GM18861 (cell line): ENCODE measurements around the gene TCEAL9.
"Not testable (repeated sequence)": the region's sequence is repeated elsewhere in the genome, so short reads cannot be mapped to it uniquely, and the experiment has no call there.

Source experiments
- ATAC-seq: cut with Tn5 transposase; IDR thresholded peaks from one replicate; pipeline ENCODE4 v1.9.1; 2021; ENCODE audit not compliant: unreplicated experiment

TCEAL9 gene, protein sequence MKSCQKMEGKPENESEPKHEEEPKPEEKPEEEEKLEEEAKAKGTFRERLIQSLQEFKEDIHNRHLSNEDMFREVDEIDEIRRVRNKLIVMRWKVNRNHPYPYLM

GRCh38 chrX:103356130-103356798 is at the start of gene TCEAL9:
TCEAL9 (plus strand) TSS chrX:103356506; CDS start chrX:103357685, 1,179 bp downstream.
- no peak for ATAC-seq

- no peak for ATAC-seq
Observed at GRCh38 chrX:103309860-103310554, 46.3 kb upstream of the TCEAL9 start.

GRCh38 chrX:103310555-103311398 is 45.5 kb upstream of the TCEAL9 start, which contains the start of gene BEX2:
BEX2 (minus strand) TSS chrX:103310990; CDS start chrX:103309976, 1,014 bp downstream.
- peak; percentile 87 for ATAC-seq

GRCh38 chrX:103311399-103311780 is 44.9 kb upstream of the TCEAL9 start:
- no peak for ATAC-seq

GRCh38 chrX:103329991-103330390 is 26.3 kb upstream of the TCEAL9 start, which contains the start of gene TCEAL7:
TCEAL7 (plus strand) TSS chrX:103330239; CDS start chrX:103331404, 1,165 bp downstream.
- ATAC-seq: no peak

- ATAC-seq: no peak
Observed at GRCh38 chrX:103330681-103331288, 25.5 kb upstream of the TCEAL9 start.

DNA sequence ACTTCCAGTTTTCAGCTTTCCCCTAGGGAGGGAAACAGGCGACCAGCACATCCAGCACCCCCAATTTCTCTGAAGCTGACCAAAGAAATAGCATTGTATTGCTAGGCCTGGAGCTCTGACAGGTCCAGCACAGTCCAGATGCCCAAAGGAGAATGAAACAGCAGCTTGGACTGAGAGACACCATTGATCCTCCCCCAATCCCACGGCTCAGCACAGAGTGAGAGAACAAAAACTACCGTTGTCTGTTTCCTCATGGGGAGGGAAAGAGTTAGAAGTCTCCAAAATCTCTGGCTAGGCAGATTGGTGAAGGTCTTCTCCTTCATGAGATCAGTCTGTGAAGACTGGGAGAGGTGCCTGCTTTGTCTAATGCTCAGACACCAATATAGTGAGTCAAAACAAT is 17.6 kb upstream of the TCEAL9 start:
- no peak for ATAC-seq

DNA sequence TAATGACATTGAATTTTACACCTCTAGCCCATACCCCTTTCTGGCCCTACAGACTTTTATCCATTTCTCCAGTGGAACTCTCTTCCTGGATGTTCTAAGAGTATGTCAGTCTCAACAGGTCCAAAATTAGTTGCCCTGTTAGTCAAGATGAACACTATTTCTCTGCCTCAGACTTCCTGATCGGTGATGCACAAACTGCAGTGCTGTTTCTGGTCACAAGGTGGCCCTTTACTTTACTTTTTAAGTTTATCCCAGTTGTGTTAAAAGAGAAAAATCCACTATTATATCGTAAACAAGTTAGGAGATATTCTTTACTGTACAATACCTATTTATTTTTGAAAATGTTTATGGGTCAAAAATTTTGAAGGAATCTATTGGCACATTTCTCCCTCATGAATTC is 13.2 kb upstream of the TCEAL9 start:
- peak; percentile 70 for ATAC-seq

DNA sequence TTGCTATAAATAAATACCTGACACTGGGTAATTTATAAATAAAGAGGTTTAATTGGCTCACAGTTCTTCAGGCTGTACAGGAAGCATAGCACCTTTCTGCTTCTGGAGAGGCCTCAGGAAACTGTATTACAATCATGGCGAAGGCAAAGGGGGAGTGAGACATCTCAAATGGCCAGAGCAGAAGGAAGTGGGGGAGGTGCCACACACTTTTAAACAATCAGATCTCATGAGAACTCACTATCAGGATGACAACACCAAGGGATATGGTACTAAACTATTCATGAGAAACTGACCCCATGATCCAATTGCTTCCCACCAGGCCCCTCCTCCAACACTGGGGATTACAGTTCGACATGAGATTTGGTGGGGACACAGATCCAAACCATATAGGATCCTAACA is 11.7 kb upstream of the TCEAL9 start:
- ATAC-seq: no peak

- no peak for ATAC-seq
Observed at GRCh38 chrX:103347682-103348397, 8.5 kb upstream of the TCEAL9 start.

DNA sequence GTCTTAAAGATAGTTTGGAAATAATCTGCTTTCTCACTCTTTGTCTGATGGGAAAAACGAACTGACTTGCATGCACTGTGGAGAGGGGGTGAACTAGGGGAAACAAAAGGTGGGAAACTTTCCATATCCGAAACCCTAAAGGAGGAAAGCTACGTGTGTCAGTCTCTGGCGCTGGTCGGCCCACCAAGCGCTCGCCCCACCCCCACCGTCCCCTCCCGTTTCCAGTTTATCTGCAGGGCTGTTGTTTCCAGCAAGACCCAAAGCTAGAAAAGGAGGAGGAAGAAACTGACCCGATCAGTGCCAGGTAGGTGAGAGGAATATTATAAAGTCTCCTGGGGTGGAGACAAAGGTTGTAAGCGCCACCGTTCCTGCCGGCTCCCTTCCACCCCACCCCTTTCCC is 552 bp downstream of the TCEAL9 start:
- no peak for ATAC-seq

DNA sequence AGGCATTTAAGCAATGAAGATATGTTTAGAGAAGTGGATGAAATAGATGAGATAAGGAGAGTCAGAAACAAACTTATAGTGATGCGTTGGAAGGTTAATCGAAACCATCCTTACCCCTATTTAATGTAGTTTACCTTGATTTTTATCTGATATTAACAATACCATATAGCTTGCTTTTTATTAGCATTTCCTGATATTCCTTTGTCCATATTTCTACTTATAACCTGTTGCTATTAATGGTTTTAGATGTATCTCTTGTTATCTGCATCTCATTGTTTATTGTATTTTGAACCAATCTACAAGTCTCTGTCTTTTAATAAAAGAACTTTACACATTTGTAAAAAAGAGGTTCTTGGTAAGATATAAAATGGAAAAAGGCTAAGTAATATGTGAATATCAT is 1.6 kb downstream of the TCEAL9 start:
- ATAC-seq: no peak

- ATAC-seq: not testable (repeated sequence)
Observed at GRCh38 chrX:103359605-103360004, 3.3 kb downstream of the TCEAL9 start.

DNA sequence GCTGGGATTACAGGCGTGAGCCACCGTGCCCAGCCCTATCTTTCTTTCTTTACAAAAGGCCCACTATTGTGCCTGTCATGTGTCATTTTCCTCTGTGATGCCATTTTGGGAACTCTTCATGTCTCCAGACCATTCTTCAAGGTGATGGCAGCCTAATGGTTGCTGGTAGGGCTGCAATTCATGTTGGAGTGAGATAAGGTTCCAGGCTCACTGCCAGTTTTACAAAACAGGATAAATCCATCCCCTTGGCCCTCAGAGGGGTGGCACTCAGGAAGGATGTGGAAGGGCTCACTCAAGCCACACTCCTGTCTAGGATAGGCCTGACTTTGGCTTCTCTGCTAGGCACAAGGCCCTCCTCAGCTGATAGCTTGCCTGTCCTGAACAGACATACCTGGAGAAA is 3.8 kb downstream of the TCEAL9 start:
- no peak for ATAC-seq

GRCh38 chrX:103360916-103361315 is 4.6 kb downstream of the TCEAL9 start:
- no peak for ATAC-seq

DNA sequence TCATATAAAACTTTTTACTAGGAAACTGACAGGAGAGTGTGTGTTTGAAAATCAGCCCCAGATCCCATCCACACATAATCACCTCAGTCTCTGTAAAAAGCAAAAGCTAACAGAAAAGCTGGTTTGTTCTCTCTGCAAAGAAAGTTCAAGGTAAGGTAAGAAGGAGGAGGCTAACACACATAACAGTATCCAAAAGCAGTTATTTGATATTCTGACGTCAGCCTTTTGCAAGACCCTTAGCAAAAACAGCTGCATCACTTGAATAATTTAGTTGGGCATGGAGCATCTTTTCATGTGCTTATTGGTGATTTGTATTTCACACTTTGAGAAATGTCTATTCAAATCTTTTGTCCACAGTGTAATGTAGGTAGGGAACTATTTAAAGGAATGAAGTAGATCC is 5.5 kb downstream of the TCEAL9 start:
- ATAC-seq: no peak

DNA sequence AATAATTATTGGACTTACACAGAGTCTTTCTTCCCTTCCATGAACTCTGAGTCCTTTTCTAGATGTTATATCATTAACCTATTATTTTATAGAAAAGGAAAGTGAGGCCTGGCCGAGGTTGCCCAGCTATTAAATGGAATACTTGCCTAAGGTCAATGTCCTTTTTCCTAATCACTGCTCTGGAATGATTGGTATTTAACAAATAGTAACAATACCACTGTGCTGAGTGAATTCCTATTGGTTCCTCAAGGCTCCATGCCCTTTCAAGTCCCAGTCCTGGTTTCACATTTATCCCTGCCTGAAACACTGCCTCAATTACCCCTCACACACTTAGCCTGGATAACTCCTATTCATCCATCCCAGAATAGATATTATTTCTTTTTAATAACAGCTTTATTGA is 6.2 kb downstream of the TCEAL9 start:
- ATAC-seq: no peak

- ATAC-seq: no peak
Observed at GRCh38 chrX:103363046-103363445, 6.7 kb downstream of the TCEAL9 start.

GRCh38 chrX:103367502-103367901 is 11.2 kb downstream of the TCEAL9 start:
- no peak for ATAC-seq

GRCh38 chrX:103369479-103369878 is 13.2 kb downstream of the TCEAL9 start:
- no peak for ATAC-seq
